Panc1 (cell line): Measurements from ENCODE around the gene RPGRIP1.

ENCODE experiments used
- POLR2AphosphoS5 ChIP-seq: IDR thresholded peaks from 2 replicates; pipeline ENCODE4 v1.6.1; 2012; ENCODE audit warnings: mild to moderate bottlenecking, low read depth, low read length, moderate library complexity
- TF ChIP-seq, protein P1 (sequence below): fragments of 450-650 bp; IDR thresholded peaks from 2 replicates; pipeline ENCODE4 v1.5.1; 2017; ENCODE audit warnings: mild to moderate bottlenecking

- TF ChIP-seq, protein P1, sequence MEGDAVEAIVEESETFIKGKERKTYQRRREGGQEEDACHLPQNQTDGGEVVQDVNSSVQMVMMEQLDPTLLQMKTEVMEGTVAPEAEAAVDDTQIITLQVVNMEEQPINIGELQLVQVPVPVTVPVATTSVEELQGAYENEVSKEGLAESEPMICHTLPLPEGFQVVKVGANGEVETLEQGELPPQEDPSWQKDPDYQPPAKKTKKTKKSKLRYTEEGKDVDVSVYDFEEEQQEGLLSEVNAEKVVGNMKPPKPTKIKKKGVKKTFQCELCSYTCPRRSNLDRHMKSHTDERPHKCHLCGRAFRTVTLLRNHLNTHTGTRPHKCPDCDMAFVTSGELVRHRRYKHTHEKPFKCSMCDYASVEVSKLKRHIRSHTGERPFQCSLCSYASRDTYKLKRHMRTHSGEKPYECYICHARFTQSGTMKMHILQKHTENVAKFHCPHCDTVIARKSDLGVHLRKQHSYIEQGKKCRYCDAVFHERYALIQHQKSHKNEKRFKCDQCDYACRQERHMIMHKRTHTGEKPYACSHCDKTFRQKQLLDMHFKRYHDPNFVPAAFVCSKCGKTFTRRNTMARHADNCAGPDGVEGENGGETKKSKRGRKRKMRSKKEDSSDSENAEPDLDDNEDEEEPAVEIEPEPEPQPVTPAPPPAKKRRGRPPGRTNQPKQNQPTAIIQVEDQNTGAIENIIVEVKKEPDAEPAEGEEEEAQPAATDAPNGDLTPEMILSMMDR, result no peak
- no peak for TF ChIP-seq POLR2AphosphoS5
Observed at GRCh38 chr14:21264025-21264801, 15.7 kb upstream of the RPGRIP1 start.
